Naive thymus-derived CD4-positive, alpha-beta T cell (primary cell): ENCODE measurements around the gene GIPR. TPM values are rescaled to one million over a fixed set of nuclear protein-coding genes. Genes with fewer than 3 reads are reported as not detected.
A peak's percentile ranks its signal among the peaks of the same experiment; 100 is the strongest.

ENCODE experiments used
- ATAC-seq: fragments of 150-1000 bp; cut with Tn5 transposase; 2 replicates; pipeline ENCODE4 v1.10.0; 2021; ENCODE audit warnings: mild to moderate bottlenecking, moderate library complexity
- CTCF ChIA-PET: fragments of 350-600 bp; sonication (Branson Sonifier 250); formaldehyde crosslinking; loops from one replicate; lab custom pipeline; 2021; ENCODE audit warnings: antibody characterized with exemption; lab: Charles Lee
- POLR2A ChIA-PET: fragments of 350-600 bp; sonication (Branson Sonifier 250); formaldehyde crosslinking; loops from one replicate; lab custom pipeline; 2021; ENCODE audit warnings: antibody characterized with exemption, inconsistent platforms; lab: Charles Lee
- DNase-seq, 9 donors: peaks; one replicate each; pipeline versions ENCODE4 v3.0.0 to v3.0.0-alpha.2; 2020 to 2022; ENCODE audit warnings: mixed read lengths in 1 of 9
- H3K27ac ChIP-seq: one replicate; pipeline ENCODE4 v1.7.0; 2013; ENCODE audit warnings: mild to moderate bottlenecking, low read depth, low read length, moderate library complexity
- H3K27me3 ChIP-seq, 2 donors: one replicate each; pipeline ENCODE4 v1.7.0; 2013; ENCODE audit warnings: low read length in 2 of 2, mild to moderate bottlenecking in 2 of 2, moderate library complexity in 2 of 2; ENCODE audit not compliant: control insufficient read depth in 2 of 2, insufficient read depth in 2 of 2
- H3K36me3 ChIP-seq, 3 experiments: 1 replicate in 2 of 3; 2 replicates in 1 of 3; pipeline ENCODE4 v1.7.0; 2013; ENCODE audit warnings: low read length in 3 of 3, mild to moderate bottlenecking in 3 of 3, moderate library complexity in 1 of 3; ENCODE audit not compliant: insufficient read depth in 3 of 3, control insufficient read depth in 2 of 3
- H3K4me1 ChIP-seq, 2 donors: one replicate each; pipeline ENCODE4 v1.7.0; 2013; ENCODE audit warnings: low read length in 2 of 2, mild to moderate bottlenecking in 2 of 2, moderate library complexity in 1 of 2; ENCODE audit not compliant: control insufficient read depth in 2 of 2, insufficient read depth in 2 of 2
- H3K4me3 ChIP-seq: 2 replicates; pipeline ENCODE4 v1.7.0; 2013; ENCODE audit warnings: mild to moderate bottlenecking, low read length
- H3K9me3 ChIP-seq, 3 experiments: 1 replicate in 2 of 3; 2 replicates in 1 of 3; pipeline ENCODE4 v1.7.0; 2013; ENCODE audit warnings: low read length in 3 of 3; ENCODE audit not compliant: control insufficient read depth in 2 of 3
- H3K27ac Mint-ChIP-seq, 9 donors: one replicate each; pipeline ENCODE4 v1.8.0; 2020 to 2022; ENCODE audit warnings: mixed read lengths in 9 of 9, mild to moderate bottlenecking in 8 of 9, moderate library complexity in 5 of 9, inconsistent platforms in 2 of 9
- H3K27me3 Mint-ChIP-seq, 5 donors: one replicate each; pipeline ENCODE4 v1.8.0; 2021 to 2022; ENCODE audit warnings: mixed read lengths in 5 of 5, mild to moderate bottlenecking in 1 of 5
- H3K36me3 Mint-ChIP-seq, 5 donors: one replicate each; pipeline ENCODE4 v1.8.0; 2020 to 2022; ENCODE audit warnings: mixed read lengths in 5 of 5, mild to moderate bottlenecking in 3 of 5, inconsistent platforms in 1 of 5
- H3K4me1 Mint-ChIP-seq, 7 donors: one replicate each; pipeline ENCODE4 v1.8.0; 2020 to 2022; ENCODE audit warnings: mixed read lengths in 7 of 7, mild to moderate bottlenecking in 3 of 7, inconsistent platforms in 1 of 7
- H3K4me3 Mint-ChIP-seq, 10 donors: one replicate each; pipeline ENCODE4 v1.8.0; 2020 to 2022; ENCODE audit warnings: mild to moderate bottlenecking in 10 of 10, mixed read lengths in 10 of 10, moderate library complexity in 6 of 10, inconsistent platforms in 2 of 10
- H3K9me3 Mint-ChIP-seq, 11 donors: one replicate each; pipeline ENCODE4 v1.8.0; 2020 to 2022; ENCODE audit warnings: mixed read lengths in 11 of 11, mild to moderate bottlenecking in 4 of 11, inconsistent platforms in 1 of 11, moderate library complexity in 1 of 11
- intact Hi-C, 2 donors: fragments of 100-400 bp; cut with micrococcal nuclease; formaldehyde crosslinking; loops; one replicate each; pipeline ENCODE4 v1.15.1; 2023
- polyA plus RNA-seq, 2 donors: library from polyadenylated mRNA; unstranded; fragments of 300-500 nt; fragmentation: Illumina TruSeq; gene quantifications; one replicate each; pipeline ENCODE4 v1.2.3, GENCODE V29; 2021
- total RNA-seq, 6 experiments: library from RNA in 5 of 6; stranded (reverse) in 5 of 6; gene quantifications; 1 replicate in 5 of 6; 2 replicates in 1 of 6; pipeline ENCODE4 v1.2.3 and lab custom pipeline; 2021 to 2026

The GIPR gene
- total and polyA plus RNA-seq, 7 experiments from 2014 or later = 0.15 to 7.4 (median 5.6) TPM; not detected in 1

- peaks cover 0 to 11% (median 0%) of the 10 kb centered on the region in 5 donors for H3K36me3 Mint-ChIP-seq
- H3K9me3 ChIP-seq = no peaks in the 10 kb centered on the region
- H3K27ac Mint-ChIP-seq = peak within 1 kb of the TSS; percentile 78 to 93 (median 88)
- ATAC-seq (no peak), DNase-seq (peak; percentile 28 to 73 (median 44))
- CTCF ChIA-PET = interaction anchor here (0.7 to 2.0 kb wide), 3 partner anchors 8 to 200 kb away, joined by 3 to 9 read pairs (median 3); no protein-coding TSS in a partner anchor
- peaks cover 0 to 3% (median 0%) of the 10 kb centered on the region in 11 donors for H3K9me3 Mint-ChIP-seq
- intact Hi-C loops = no loop called here
- peaks cover 31 to 42% (median 39%) of the 10 kb centered on the region in 7 donors for H3K4me1 Mint-ChIP-seq
- H3K27ac ChIP-seq = peak within 1 kb of the TSS; percentile 70
- H3K4me3 Mint-ChIP-seq = peak within 1 kb of the TSS; percentile 90 to 97 (median 95)
- peak within 1 kb of the TSS; percentile 83 for H3K4me3 ChIP-seq
- no peaks in the 10 kb centered on the region for H3K27me3 Mint-ChIP-seq
- POLR2A ChIA-PET = interaction anchor here (0.6 to 1.6 kb wide), 3 partner anchors 21 to 1256 kb away, joined by 3 to 6 read pairs (median 6); no protein-coding TSS in a partner anchor
- H3K4me1 ChIP-seq = peaks cover 18 to 25% of the 10 kb centered on the region in 2 donors
- no peaks in the 10 kb centered on the region for H3K36me3 ChIP-seq
- no peaks in the 10 kb centered on the region for H3K27me3 ChIP-seq
These were observed 28.9 kb upstream of the GIPR start, which contains the start of gene EML2 for GRCh38 chr19:45638930-45639729. Gene EML2, minus strand, starts transcription at chr19:45639397. Its CDS starts 21 bp downstream, at chr19:45639376.

GRCh38 chr19:45640849-45641273 is 27.2 kb upstream of the GIPR start:
- intact Hi-C loops = loop anchor here in 1 of 2 donors (1.0 to 2.0 kb wide), 2 partner anchors 24 to 57 kb away; partner anchors contain the start of gene OPA3
- no peaks in the 10 kb centered on the region for H3K27me3 ChIP-seq
- H3K36me3 Mint-ChIP-seq = peaks cover 0 to 11% (median 0%) of the 10 kb centered on the region in 5 donors
- ChIA-PET POLR2A (interaction anchor here (0.8 to 1.6 kb wide), 3 partner anchors 10 to 135 kb away, joined by 3 to 6 read pairs (median 4); no protein-coding TSS in a partner anchor), CTCF (interaction anchor here (0.6 to 4.7 kb wide), 11 partner anchors 9 to 289 kb away, joined by 3 to 44 read pairs (median 5); no protein-coding TSS in a partner anchor)
- peaks cover 31 to 47% (median 41%) of the 10 kb centered on the region in 7 donors for H3K4me1 Mint-ChIP-seq
- H3K27ac ChIP-seq = no peak overlapping the region
- peaks cover 19 to 25% of the 10 kb centered on the region in 2 donors for H3K4me1 ChIP-seq
- no peaks in the 10 kb centered on the region for H3K36me3 ChIP-seq
- peak overlapping the region; percentile 76 for H3K4me3 ChIP-seq
- H3K27me3 Mint-ChIP-seq = peaks cover 0 to 3% (median 0%) of the 10 kb centered on the region in 5 donors
- no peaks in the 10 kb centered on the region for H3K9me3 ChIP-seq
- peak overlapping the region; percentile 68 to 96 (median 83) for H3K27ac Mint-ChIP-seq
- ATAC-seq = no peak
- DNase-seq = peak in 1 of 9 donors; percentile 55
- H3K9me3 Mint-ChIP-seq = peaks cover 0 to 3% (median 0%) of the 10 kb centered on the region in 11 donors
- H3K4me3 Mint-ChIP-seq = peak overlapping the region; percentile 81 to 91 (median 86)

- peaks cover 0 to 11% (median 0%) of the 10 kb centered on the region in 5 donors for H3K36me3 Mint-ChIP-seq
- ATAC-seq (peak; percentile 43), DNase-seq (peak in 6 of 9 donors; percentile 13 to 79 (median 32))
- peak overlapping the region; percentile 68 to 96 (median 83) for H3K27ac Mint-ChIP-seq
- Histone ChIP-seq H3K27me3 (no peaks in the 10 kb centered on the region), H3K4me3 (peak overlapping the region; percentile 76), H3K36me3 (no peaks in the 10 kb centered on the region), H3K4me1 (peaks cover 25 to 29% of the 10 kb centered on the region in 2 donors), H3K27ac (peak overlapping the region; percentile 78), H3K9me3 (no peaks in the 10 kb centered on the region)
- peaks cover 31 to 54% (median 47%) of the 10 kb centered on the region in 7 donors for H3K4me1 Mint-ChIP-seq
- ChIA-PET CTCF (interaction anchor here (0.6 to 4.7 kb wide), 26 partner anchors 8 to 409 kb away, joined by 3 to 44 read pairs (median 6); partner anchors contain the start of gene SIX5), POLR2A (interaction anchor here (0.7 to 1.7 kb wide), 6 partner anchors 26 to 197 kb away, joined by 3 to 5 read pairs (median 4); partner anchors contain the start of genes GIPR and QPCTL)
- H3K27me3 Mint-ChIP-seq = peaks cover 0 to 6% (median 3%) of the 10 kb centered on the region in 5 donors
- peak overlapping the region; percentile 81 to 91 (median 86) for H3K4me3 Mint-ChIP-seq
- intact Hi-C loops = loop anchor here (1.0 to 2.0 kb wide), 9 partner anchors 25 to 214 kb away; partner anchors contain the start of genes OPA3 (in 2 of the 2) and VASP (in 1 of the 2)
- peaks cover 0 to 3% (median 0%) of the 10 kb centered on the region in 11 donors for H3K9me3 Mint-ChIP-seq
These were observed 26.5 kb upstream of the GIPR start for GRCh38 chr19:45641274-45642105.

- CTCF ChIA-PET = interaction anchor here (0.7 to 4.7 kb wide), 15 partner anchors 9 to 758 kb away, joined by 3 to 44 read pairs (median 6); partner anchors contain the start of gene OPA3
- Mint-ChIP-seq H3K36me3 (peaks cover 0 to 11% (median 0%) of the 10 kb centered on the region in 5 donors), H3K4me3 (peak overlapping the region; percentile 61 to 91 (median 80)), H3K9me3 (peaks cover 0 to 3% (median 0%) of the 10 kb centered on the region in 11 donors), H3K27me3 (peaks cover 0 to 6% (median 3%) of the 10 kb centered on the region in 5 donors), H3K4me1 (peaks cover 31 to 54% (median 43%) of the 10 kb centered on the region in 7 donors), H3K27ac (peak overlapping the region; percentile 52 to 92 (median 85))
- H3K36me3 ChIP-seq = no peaks in the 10 kb centered on the region
- peaks cover 22 to 25% of the 10 kb centered on the region in 2 donors for H3K4me1 ChIP-seq
- H3K27me3 ChIP-seq = no peaks in the 10 kb centered on the region
- H3K9me3 ChIP-seq = no peaks in the 10 kb centered on the region
- peak; percentile 44 for ATAC-seq
- H3K4me3 ChIP-seq = no peak overlapping the region
- intact Hi-C loops = loop anchor here (1.0 to 2.0 kb wide), 7 partner anchors 36 to 165 kb away; no protein-coding TSS in a partner anchor
- DNase-seq = peak; percentile 78 to 97 (median 90)
- POLR2A ChIA-PET = interaction anchor here (0.5 to 1.7 kb wide), 7 partner anchors 47 to 792 kb away, joined by 3 to 5 read pairs (median 4); no protein-coding TSS in a partner anchor
- H3K27ac ChIP-seq = peak overlapping the region; percentile 78
These were observed 24.7 kb upstream of the GIPR start for GRCh38 chr19:45643024-45643926.
